H1 (cell line): Measurements from ENCODE around the gene RGPD3. TPM values are rescaled to one million over a fixed set of nuclear protein-coding genes. Genes with fewer than 3 reads are reported as not detected.

Source experiments
- BCL11A ChIP-seq, 2 experiments: IDR thresholded peaks; one replicate each; pipeline ENCODE4 v1.6.1; 2011; ENCODE audit warnings: low read depth in 2 of 2, low read length in 2 of 2, mild to moderate bottlenecking in 2 of 2
- CBX8 ChIP-seq: fragments of 300-800, 300-1000 bp; sonication (generic); IDR thresholded peaks from 2 replicates; pipeline ENCODE4 v1.7.1; 2016; ENCODE audit warnings: low read depth, low read length, borderline replicate concordance
- CHD2 ChIP-seq: IDR thresholded peaks from 2 replicates; pipeline ENCODE4 v1.6.1; 2012; ENCODE audit warnings: low read length, improper control_type of control experiment
- CHD7 ChIP-seq: fragments of 300-600 bp; sonication (generic); IDR thresholded peaks from 2 replicates; pipeline ENCODE4 v1.7.1; 2012; ENCODE audit warnings: low read length, moderate library complexity, mild to moderate bottlenecking, inconsistent platforms; ENCODE audit not compliant: insufficient replicate concordance
- EP300 ChIP-seq, 2 experiments: IDR thresholded peaks; 1 replicate in 1 of 2; 2 replicates in 1 of 2; pipeline ENCODE4 v1.6.1; 2011 to 2012; ENCODE audit warnings: low read depth in 2 of 2, low read length in 2 of 2, mild to moderate bottlenecking in 2 of 2, borderline replicate concordance in 1 of 2, inconsistent platforms in 1 of 2, moderate library complexity in 1 of 2
- JUN ChIP-seq: IDR thresholded peaks from 2 replicates; pipeline ENCODE4 v1.6.1; 2011; ENCODE audit warnings: low read depth, mild to moderate bottlenecking, improper control_type of control experiment, low read length
- SUZ12 ChIP-seq: fragments of 200-600 bp; sonication (generic); IDR thresholded peaks from 2 replicates; pipeline ENCODE4 v1.6.1; 2012; ENCODE audit warnings: mild to moderate bottlenecking, inconsistent platforms, low read length, moderate library complexity, mixed read lengths
- YY1 ChIP-seq: IDR thresholded peaks from 2 replicates; pipeline ENCODE4 v1.6.1; 2011; ENCODE audit warnings: low read depth, mild to moderate bottlenecking, low read length
- polyA plus RNA-seq, 7 experiments: library from polyadenylated mRNA; depleted of rRNA in 3 of 7; stranded (reverse) in 5 of 7; unstranded in 2 of 7; fragments of >200 nt in 5 of 7; fragments of 200-250 nt in 2 of 7; gene quantifications; 1 replicate in 5 of 7; 2 replicates in 1 of 7; 4 replicates in 1 of 7; pipeline versions ENCODE4 v1.2.1 to v1.2.3, GENCODE V29; 2011 to 2013; ENCODE audit warnings: missing spikeins in 2 of 7, mixed read lengths in 2 of 7
- total RNA-seq: library from RNA; stranded (reverse); fragmentation: NEBNext Ultra II Directional; extraction: Animal tissue kit (Norgen Biotek cat#: 25700); gene quantifications from 2 replicates; pipeline ENCODE4 v1.2.1, GENCODE V29; 2021

The RGPD3 gene
- total and polyA plus RNA-seq, 2 of the 8 experiments (the other 6 are each of a cell fraction or from before 2014, with no cell fraction given) = 0.08 to 0.17 TPM

GRCh38 chr2:106516864-106517263 lies 48.7 kb upstream of the RGPD3 start (continued):
- TF ChIP-seq CHD7 (no peak), BCL11A (IDR thresholded peaks at IDR 0.05; ENCODE audit: low read depth in 2 of 2, low read length in 2 of 2) (no peak), JUN (no peak), SUZ12 (no peak), EP300 (IDR thresholded peaks at IDR 0.05; ENCODE audit: borderline replicate concordance in 1 of 2, low read depth in 2 of 2, low read length in 2 of 2) (no peak), CBX8 (no peak), CHD2 (no peak), YY1 (no peak)
